SK-N-SH (cell line): Measurements from ENCODE around the gene TAOK2. TPM values are rescaled to one million over a fixed set of nuclear protein-coding genes. Genes with fewer than 3 reads are reported as not detected.
A peak's percentile ranks its signal among the peaks of the same experiment; 100 is the strongest.

Experiments
- CTCF ChIA-PET: fragments of 300-600, 350-600 bp; formaldehyde crosslinking; extraction: SDS; loops from one replicate; lab custom pipeline; 2021; lab: Yijun Ruan, JAX
- POLR2A ChIA-PET: fragments of 350-600 bp; sonication (Branson Sonifier 250); formaldehyde crosslinking; extraction: SDS; loops from one replicate; lab custom pipeline; 2020; ENCODE audit warnings: antibody characterized with exemption, inconsistent platforms; lab: Yijun Ruan, JAX
- DNase-seq: peaks from one replicate; pipeline ENCODE4 v3.0.0; 2012
- H2AFZ ChIP-seq: fragments of 200-600 bp; sonication (generic); 2 replicates; pipeline ENCODE4 v1.8.1; 2016; ENCODE audit warnings: antibody characterized with exemption, mild to moderate bottlenecking, low read depth
- H3F3A ChIP-seq: fragments of 200-600 bp; sonication (generic); replicated peaks from 2 replicates; pipeline ENCODE3; 2016; ENCODE audit warnings: antibody characterized with exemption, mild to moderate bottlenecking; ENCODE audit not compliant: insufficient read depth
- H3K27ac ChIP-seq, 2 experiments: fragments of 200-500 bp in 1 of 2; fragments of 200-600 bp in 1 of 2; sonication (Bioruptor generic) in 1 of 2; sonication (generic), shearing (Covaris generic) in 1 of 2; 2 replicates each; pipeline versions ENCODE4 v1.5.1 to v1.6.1; 2014 to 2016; ENCODE audit warnings: low read depth in 2 of 2, inconsistent platforms in 1 of 2, low read length in 1 of 2, mild to moderate bottlenecking in 1 of 2, mixed read lengths in 1 of 2
- H3K27me3 ChIP-seq: fragments of 200-600 bp; sonication (generic), shearing (Covaris generic); 2 replicates; pipeline ENCODE4 v1.6.1; 2016; ENCODE audit warnings: mixed run types; ENCODE audit not compliant: insufficient read depth
- H3K36me3 ChIP-seq, 2 experiments: fragments of 200-500 bp in 1 of 2; fragments of 200-600 bp in 1 of 2; sonication (Bioruptor generic) in 1 of 2; sonication (generic) in 1 of 2; replicated peaks in 1 of 2; 2 replicates each; pipeline versions ENCODE3 to v1.5.1; 2014 to 2016; ENCODE audit warnings: low read length in 1 of 2, mild to moderate bottlenecking in 1 of 2; ENCODE audit not compliant: insufficient read depth in 2 of 2, control insufficient read depth in 1 of 2
- H3K4me1 ChIP-seq, 2 experiments: fragments of 200-500 bp in 1 of 2; fragments of 200-600 bp in 1 of 2; sonication (Bioruptor generic) in 1 of 2; sonication (generic), shearing (Covaris generic) in 1 of 2; 2 replicates each; pipeline versions ENCODE4 v1.5.1 to v1.6.1; 2014 to 2016; ENCODE audit warnings: low read depth in 1 of 2, low read length in 1 of 2, mixed run types in 1 of 2; ENCODE audit not compliant: insufficient read depth in 2 of 2, control insufficient read depth in 1 of 2
- H3K4me2 ChIP-seq: fragments of 200-600 bp; sonication (generic), shearing (Covaris generic); 2 replicates; pipeline ENCODE4 v1.6.1; 2017; ENCODE audit warnings: mixed run types
- H3K4me3 ChIP-seq, 2 experiments: fragments of 200-500 bp in 1 of 2; fragments of 200-600 bp in 1 of 2; sonication (Bioruptor generic) in 1 of 2; sonication (generic), shearing (Covaris generic) in 1 of 2; 2 replicates each; pipeline versions ENCODE4 v1.5.1 to v1.8.1; 2014 to 2016; ENCODE audit warnings: low read depth in 2 of 2, inconsistent platforms in 1 of 2, low read length in 1 of 2, mild to moderate bottlenecking in 1 of 2, mixed read lengths in 1 of 2, moderate library complexity in 1 of 2
- H3K79me2 ChIP-seq: fragments of 200-600 bp; sonication (generic); 2 replicates; pipeline ENCODE4 v1.8.1; 2017; ENCODE audit warnings: mild to moderate bottlenecking; ENCODE audit not compliant: insufficient read depth
- H3K9ac ChIP-seq: fragments of 200-600 bp; sonication (generic); 2 replicates; pipeline ENCODE4 v1.6.1; 2017; ENCODE audit warnings: mixed run types
- H3K9me2 ChIP-seq: fragments of 200-600 bp; sonication (generic); 2 replicates; pipeline ENCODE4 v1.6.1; 2017; ENCODE audit warnings: mixed run types
- H3K9me3 ChIP-seq: fragments of 200-600 bp; sonication (generic); 2 replicates; pipeline ENCODE4 v1.6.1; 2017; ENCODE audit warnings: mixed run types, mild to moderate bottlenecking, moderate library complexity
- H4K20me1 ChIP-seq: fragments of 200-600 bp; sonication (generic); 2 replicates; pipeline ENCODE4 v1.6.1; 2017; ENCODE audit warnings: mild to moderate bottlenecking, mixed run types; ENCODE audit not compliant: insufficient read depth
- CHD2 ChIP-seq: fragments of 150-350 bp; IDR thresholded peaks from 2 replicates; pipeline ENCODE4 v1.6.1; 2018; ENCODE audit warnings: low read length; ENCODE audit not compliant: partially characterized antibody
- CTCF ChIP-seq: fragments of 200-600 bp; sonication (generic); IDR thresholded peaks from 2 replicates; pipeline ENCODE4 v1.6.1; 2017; ENCODE audit warnings: antibody characterized with exemption, mild to moderate bottlenecking, moderate library complexity
- ELF1 ChIP-seq: IDR thresholded peaks from 2 replicates; pipeline ENCODE4 v1.4.0; 2012
- EZH2phosphoT487 ChIP-seq: fragments of 200-600 bp; sonication (generic); IDR thresholded peaks from 2 replicates; pipeline ENCODE4 v1.6.1; 2017; ENCODE audit warnings: low read depth, mixed run types, mild to moderate bottlenecking, antibody characterized with exemption, moderate library complexity, borderline replicate concordance
- FOXJ3 ChIP-seq: sonication (generic); formaldehyde crosslinking; IDR thresholded peaks from 2 replicates; pipeline ENCODE4 v1.5.1; 2020; ENCODE audit warnings: mild to moderate bottlenecking, missing genetic modification reagents
- FOXM1 ChIP-seq: IDR thresholded peaks from 2 replicates; pipeline ENCODE4 v1.4.0; 2012; ENCODE audit warnings: low read depth, mild to moderate bottlenecking
- MAX ChIP-seq: IDR thresholded peaks from 2 replicates; pipeline ENCODE4 v1.4.0; 2012; ENCODE audit warnings: low read depth
- MXI1 ChIP-seq: IDR thresholded peaks from 2 replicates; pipeline ENCODE4 v1.6.1; 2012; ENCODE audit warnings: mild to moderate bottlenecking, low read depth, low read length, improper control_type of control experiment
- NFIC ChIP-seq: IDR thresholded peaks from 2 replicates; pipeline ENCODE4 v1.4.0; 2012; ENCODE audit warnings: borderline replicate concordance
- NRF1 ChIP-seq: IDR thresholded peaks from 2 replicates; pipeline ENCODE4 v1.6.1; 2012; ENCODE audit warnings: low read depth, mild to moderate bottlenecking, low read length
- PBX3 ChIP-seq: IDR thresholded peaks from 2 replicates; pipeline ENCODE4; 2012
- RAD21 ChIP-seq: IDR thresholded peaks from 2 replicates; pipeline ENCODE4 v1.6.1; 2012; ENCODE audit warnings: mild to moderate bottlenecking, low read length
- RCOR1 ChIP-seq: fragments of 150-350 bp; IDR thresholded peaks from 2 replicates; pipeline ENCODE4 v1.6.1; 2017; ENCODE audit warnings: antibody characterized with exemption, low read length
- RFX5 ChIP-seq: IDR thresholded peaks from 2 replicates; pipeline ENCODE4 v1.6.1; 2012; ENCODE audit warnings: mild to moderate bottlenecking, improper control_type of control experiment, low read length
- RXRA ChIP-seq: IDR thresholded peaks from 2 replicates; pipeline ENCODE4 v1.4.0; 2012; ENCODE audit warnings: low read depth, mild to moderate bottlenecking, borderline replicate concordance
- SMC3 ChIP-seq: IDR thresholded peaks from 2 replicates; pipeline ENCODE4 v1.6.1; 2012; ENCODE audit warnings: low read depth, low read length, improper control_type of control experiment
- TAF1 ChIP-seq: IDR thresholded peaks from 2 replicates; pipeline ENCODE4 v1.6.1; 2012; ENCODE audit warnings: low read depth, mild to moderate bottlenecking, low read length, moderate library complexity, borderline replicate concordance
- TCF12 ChIP-seq: IDR thresholded peaks from 2 replicates; pipeline ENCODE4 v1.4.0; 2012
- USF2 ChIP-seq: fragments of 150-350 bp; IDR thresholded peaks from 2 replicates; pipeline ENCODE4 v1.6.1; 2017; ENCODE audit warnings: antibody characterized with exemption, low read length, low read depth, borderline replicate concordance
- YY1 ChIP-seq: IDR thresholded peaks from 2 replicates; pipeline ENCODE4 v1.4.0; 2012; ENCODE audit warnings: low read depth, mild to moderate bottlenecking
- WGBS: methylation state at CpG from one replicate; pipeline ENCODE4 v1.1.6; 2017; ENCODE audit warnings: low lambda C conversion rate; 5-methylcytosine and 5-hydroxymethylcytosine counted together
- polyA plus RNA-seq, 3 experiments: library from polyadenylated mRNA; depleted of rRNA; stranded (reverse); fragments of >200 nt; gene quantifications; 2 replicates each; pipeline ENCODE4 v1.2.3, GENCODE V29; 2012

The TAOK2 gene
- polyA plus RNA-seq, 1 of the 3 experiments (the other 2 are of a cell fraction) = 21.9 TPM

GRCh38 chr16:30004424-30004776, 30.7 kb downstream of the TAOK2 start:
- Histone ChIP-seq H3K9me2 (no peaks in the 10 kb centered on the region), H3K27me3 (no peaks in the 10 kb centered on the region), H2AFZ (no peak overlapping the region), H3K79me2 (no peaks in the 10 kb centered on the region; the same call in 1 of the 2 replicates), H3K36me3 (peaks cover 3 to 14% of the 10 kb centered on the region in 2 experiments), H3K4me3 (no peak overlapping the region), H3K4me1 (no peaks in the 10 kb centered on the region), H3F3A (no peaks in the 10 kb centered on the region), H4K20me1 (no peaks in the 10 kb centered on the region), H3K4me2 (no peak overlapping the region), H3K9ac (no peak overlapping the region), H3K9me3 (no peaks in the 10 kb centered on the region), H3K27ac (no peak overlapping the region)
- DNase-seq = peak; percentile 49
- ChIA-PET CTCF (interaction anchor here (0.9 to 4.7 kb wide), 9 partner anchors 27 to 185 kb away, joined by 3 to 41 read pairs (median 4); partner anchors contain the start of genes SEZ6L2, TAOK2 and TLCD3B), POLR2A (no interaction called here)
- TF ChIP-seq ELF1 = no peak
- no peak for TF ChIP-seq CTCF
- no peak for TF ChIP-seq PBX3
- no peak for TF ChIP-seq RXRA
- no peak for TF ChIP-seq NFIC
- no peak for TF ChIP-seq RCOR1
- TF ChIP-seq USF2 = no peak
- WGBS = no CpG with 5 or more reads among the region's 19 CpGs

- no peak overlapping the region for H3K27ac ChIP-seq
- no peaks in the 10 kb centered on the region for H3K9me3 ChIP-seq
- no peaks in the 10 kb centered on the region for H3K4me1 ChIP-seq
- H3K27me3 ChIP-seq = no peaks in the 10 kb centered on the region
- no peaks in the 10 kb centered on the region for H4K20me1 ChIP-seq
- peaks cover 0 to 14% of the 10 kb centered on the region in 2 experiments for H3K36me3 ChIP-seq
- H2AFZ ChIP-seq = no peak overlapping the region
- DNase-seq = peak; percentile 46
- ChIA-PET CTCF (interaction anchor here (0.9 to 4.7 kb wide), 20 partner anchors 8 to 185 kb away, joined by 3 to 41 read pairs (median 4); partner anchors contain the start of genes INO80E, SEZ6L2, TAOK2 and TMEM219), POLR2A (interaction anchor here (0.6 kb wide), 1 partner anchor 208 kb away, joined by 5 read pairs; no protein-coding TSS in a partner anchor)
- 63% methylated on average over 4 of the region's 11 CpGs for WGBS
- H3K9me2 ChIP-seq = no peaks in the 10 kb centered on the region
- no peaks in the 10 kb centered on the region for H3F3A ChIP-seq
- no peak overlapping the region for H3K4me2 ChIP-seq
- H3K79me2 ChIP-seq = no peaks in the 10 kb centered on the region; the same call in 1 of the 2 replicates
- H3K9ac ChIP-seq = no peak overlapping the region
- H3K4me3 ChIP-seq = no peak overlapping the region
- TF ChIP-seq EZH2phosphoT487 (no peak), USF2 (no peak), MAX (no peak), FOXJ3 (no peak), RAD21 (no peak), YY1 (no peak), CHD2 (no peak), CTCF (no peak), SMC3 (no peak), RFX5 (no peak), NRF1 (no peak), ELF1 (no peak), RCOR1 (no peak), FOXM1 (no peak), RXRA (no peak), MXI1 (no peak), TAF1 (no peak), TCF12 (no peak)
Observed at GRCh38 chr16:30004811-30005242, 31.2 kb downstream of the TAOK2 start.
